Psoas muscle (tissue), 8 donors: Measurements from ENCODE around the gene MLLT3. TPM values are rescaled to one million over a fixed set of nuclear protein-coding genes. Genes with fewer than 3 reads are reported as not detected.

Experiments used
- ATAC-seq, 4 donors: fragments of 200-7000 bp; cut with Tn5 transposase; one replicate each; pipeline ENCODE4 v1.9.1; 2020; ENCODE audit warnings: moderate library complexity in 3 of 4, mild to moderate bottlenecking in 2 of 4
- DNase-seq, 2 donors: peaks; one replicate each; pipeline ENCODE4 v3.0.0-alpha.2; 2020
- H3K27ac ChIP-seq: fragments of 200-600 bp; one replicate; pipeline ENCODE4 v1.8.0; 2022
- H3K27me3 ChIP-seq, 3 donors: fragments of 200-600 bp in 1 of 3; one replicate each; pipeline versions ENCODE4 v1.6.1 to v1.8.0; 2013 to 2022; ENCODE audit warnings: low read length in 2 of 3, mild to moderate bottlenecking in 2 of 3, moderate library complexity in 1 of 3; ENCODE audit not compliant: insufficient read depth in 3 of 3
- H3K36me3 ChIP-seq, 2 donors: fragments of 200-600 bp in 1 of 2; one replicate each; pipeline versions ENCODE4 v1.6.1 to v1.8.0; 2013 to 2022; ENCODE audit warnings: low read depth in 1 of 2, mild to moderate bottlenecking in 1 of 2, moderate library complexity in 1 of 2; ENCODE audit not compliant: insufficient read depth in 1 of 2
- H3K4me1 ChIP-seq: fragments of 200-600 bp; one replicate; pipeline ENCODE4 v1.8.0; 2022
- H3K4me3 ChIP-seq: fragments of 200-600 bp; one replicate; pipeline ENCODE4 v1.8.0; 2022; ENCODE audit warnings: mild to moderate bottlenecking
- H3K9me3 ChIP-seq: fragments of 200-600 bp; one replicate; pipeline ENCODE4 v1.8.0; 2022
- CTCF ChIP-seq: fragments of 200-600 bp; IDR thresholded peaks from one replicate; pipeline ENCODE4 v1.8.0; 2022; ENCODE audit warnings: antibody characterized with exemption
- WGBS, 3 donors: extraction: QIAGEN DNeasy Blood & Tissue Kit; methylation state at CpG; one replicate each; pipeline versions ENCODE4 v1.1.6 to v1.1.7; 2013; 5-methylcytosine and 5-hydroxymethylcytosine counted together
- intact Hi-C, 2 donors: fragments of 100-400 bp; cut with DNase I; formaldehyde crosslinking; loops; one replicate each; pipeline versions ENCODE4 v1.11.0 to v1.14.2; 2022
- polyA plus RNA-seq, 3 donors: library from polyadenylated mRNA; stranded (reverse); fragments of 200-250 nt; gene quantifications; one replicate each; pipeline ENCODE4 v1.2.3, GENCODE V29; 2013
- total RNA-seq, 4 donors: library from RNA; stranded (reverse); fragmentation: NEBNext Ultra II Directional in 2 of 4; extraction: Animal tissue kit (Norgen Biotek cat#: 25700) in 2 of 4; gene quantifications; one replicate each; pipeline versions ENCODE4 v1.2.1 to v1.2.4, GENCODE V29; 2021 to 2023
- donor health status: healthy with polysubstance abuse.
- donor health status: DM: no; HTN: no; CAD: no; lungs with moderate emphysema.
- donor health status: Bipolar disorder and iron deficiency.
- donor health status: healthy.
- donor health status: DM: yes; HTN: yes; CAD: no.
- donor health status: DM: no; HTN: no; CAD: no.
- donor health status: DM: no; HTN: no; CAD: no.
- donor health status: DM: yes; HTN: yes; CAD: no.

MLLT3 gene
- total and polyA plus RNA-seq, 7 donors = 1.2 to 9.8 (median 3.3) TPM

- Histone ChIP-seq H3K27ac (no peak overlapping the region), H3K4me1 (no peaks in the 10 kb centered on the region), H3K4me3 (no peak overlapping the region), H3K9me3 (no peaks in the 10 kb centered on the region), H3K27me3 (no peaks in the 10 kb centered on the region), H3K36me3 (no peaks in the 10 kb centered on the region)
- ATAC-seq (no peak), DNase-seq (no peak)
- intact Hi-C loops = no loop called here
- TF ChIP-seq CTCF = no peak
- whole genome bisulfite sequencing, 3 donors = 96 to 100% (median 97%) methylated on average over 1 of the region's 1 CpG
Observed at GRCh38 chr9:20302197-20302596, 320.1 kb downstream of the MLLT3 start.

DNA sequence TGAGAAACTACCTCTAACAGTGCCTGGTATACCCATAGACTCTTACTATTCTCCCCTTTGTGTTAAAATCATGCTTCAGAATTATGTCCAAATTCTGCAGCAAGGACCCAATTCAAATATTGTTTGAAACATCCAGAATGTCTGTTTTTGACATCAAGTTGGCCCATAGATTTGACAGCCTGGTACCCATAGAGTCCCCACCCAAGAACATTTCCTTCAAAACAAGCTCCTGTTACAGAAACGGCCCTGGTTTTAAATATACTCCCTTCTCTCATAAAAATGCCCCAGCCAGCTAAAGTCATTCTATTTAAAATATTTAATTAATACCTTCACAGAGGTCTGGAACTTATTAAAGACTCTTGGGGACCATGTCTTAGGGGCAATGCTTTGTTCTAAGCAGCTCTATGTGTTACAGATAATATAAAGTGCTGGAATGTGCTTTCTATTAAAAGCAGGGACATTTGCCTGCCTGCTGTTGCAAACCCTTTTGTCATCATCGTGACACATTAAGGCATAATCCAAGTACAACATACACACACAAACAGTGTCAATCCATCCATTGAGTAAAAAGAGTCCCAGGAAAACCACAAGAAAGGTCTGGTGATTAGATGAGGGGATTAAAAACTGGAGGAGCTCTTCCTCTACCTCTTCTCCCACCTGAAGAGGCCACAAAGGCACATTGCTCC, 321.7 kb downstream of the MLLT3 start:
- Histone ChIP-seq H3K27me3 (no peaks in the 10 kb centered on the region), H3K27ac (no peak overlapping the region)
- no peak for DNase-seq

DNA sequence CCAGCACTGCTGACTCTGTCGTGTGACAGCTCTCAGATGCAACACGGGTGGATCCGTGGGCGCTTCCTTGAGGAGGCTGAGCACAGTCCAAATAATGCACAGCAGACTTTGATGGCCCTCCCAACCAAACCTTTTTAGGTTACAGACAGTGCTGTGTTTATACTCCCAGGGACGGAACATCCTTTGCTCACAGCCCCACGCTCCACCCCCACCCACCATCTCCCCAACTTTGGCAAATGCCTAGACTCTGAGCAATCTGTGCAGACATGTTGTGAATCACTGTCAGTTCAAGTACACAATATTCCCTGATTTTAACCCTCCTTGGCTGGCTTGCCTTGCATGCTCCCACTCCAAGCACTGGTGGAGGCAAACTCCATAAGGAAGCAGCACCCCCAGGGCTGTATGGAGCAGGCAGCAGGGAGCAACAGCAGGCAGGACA, 324.6 kb downstream of the MLLT3 start:
- DNase-seq (no peak), ATAC-seq (peak in 1 of 4 donors; percentile 22)
- no peaks in the 10 kb centered on the region for H3K4me1 ChIP-seq
- H3K27ac ChIP-seq = no peak overlapping the region
- no peaks in the 10 kb centered on the region for H3K9me3 ChIP-seq
- intact Hi-C loops = no loop called here
- no peaks in the 10 kb centered on the region for H3K27me3 ChIP-seq
- H3K4me3 ChIP-seq = no peak overlapping the region
- 61 to 77% (median 63%) methylated on average over 5 to 6 of the region's 6 CpGs for WGBS, 3 donors
- H3K36me3 ChIP-seq = no peaks in the 10 kb centered on the region
- no peak for TF ChIP-seq CTCF

More for the DNA sequence above, 321.7 kb downstream of the MLLT3 start:
- Histone ChIP-seq H3K4me3 (no peak overlapping the region), H3K4me1 (no peaks in the 10 kb centered on the region), H3K36me3 (no peaks in the 10 kb centered on the region), H3K9me3 (no peaks in the 10 kb centered on the region)
- no peak for TF ChIP-seq CTCF
- WGBS, 3 donors = 45 to 53% (median 48%) methylated on average over 2 of the region's 2 CpGs
- ATAC-seq = no peak
- intact Hi-C loops = no loop called here

DNA sequence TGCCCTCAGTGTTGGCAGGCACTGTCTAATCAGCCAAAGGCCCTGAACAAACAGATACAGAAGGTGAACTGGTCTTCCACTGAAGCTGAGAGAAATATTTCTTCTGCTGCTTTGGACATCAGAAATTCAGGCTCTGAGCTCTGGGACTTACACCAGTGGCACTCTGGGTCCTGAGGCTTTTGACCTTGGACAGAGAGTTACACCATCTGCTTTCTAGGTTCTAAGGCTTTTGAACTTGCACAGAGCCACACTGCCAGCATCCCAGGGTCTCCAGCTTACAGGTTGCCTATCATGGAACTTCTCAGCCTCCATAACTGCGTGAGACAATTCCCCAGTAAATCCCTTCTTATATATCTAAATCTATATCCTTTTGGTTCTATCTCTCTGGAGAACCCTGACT, 326.7 kb downstream of the MLLT3 start:
- Histone ChIP-seq H3K4me1 (no peaks in the 10 kb centered on the region), H3K27ac (no peak overlapping the region), H3K36me3 (no peaks in the 10 kb centered on the region), H3K9me3 (no peaks in the 10 kb centered on the region), H3K27me3 (peaks cover 0 to 6% (median 0%) of the 10 kb centered on the region in 3 donors), H3K4me3 (no peak overlapping the region)
- intact Hi-C loops = no loop called here
- 82 to 92% (median 91%) methylated on average over 1 of the region's 1 CpG for WGBS, 3 donors
- DNase-seq (no peak), ATAC-seq (no peak)
- TF ChIP-seq CTCF = no peak
